Activated CD8-positive, alpha-beta T cell treated with anti-CD3 and anti-CD28 coated beads for 36 hours (primary cell): ENCODE data around the gene IGFBP6. TPM values are rescaled to one million over a fixed set of nuclear protein-coding genes. Genes with fewer than 3 reads are reported as not detected.
A peak's percentile ranks its signal among the peaks of the same experiment; 100 is the strongest.

Experiments used
- ATAC-seq: fragments of 200-7000 bp; cut with Tn5 transposase; one replicate; pipeline ENCODE4 v1.10.0; 2021; ENCODE audit warnings: mild to moderate bottlenecking, moderate library complexity
- CTCF ChIA-PET: fragments of 350-600 bp; sonication (Branson Sonifier 250); formaldehyde crosslinking; loops from one replicate; lab custom pipeline; 2021; ENCODE audit warnings: antibody characterized with exemption; lab: Charles Lee
- POLR2A ChIA-PET: fragments of 350-600 bp; sonication (Branson Sonifier 250); formaldehyde crosslinking; loops from one replicate; lab custom pipeline; 2021; ENCODE audit warnings: antibody characterized with exemption; lab: Charles Lee
- DNase-seq: peaks from one replicate; pipeline ENCODE4 v3.0.0-alpha.2; 2020
- H3K27ac Mint-ChIP-seq: one replicate; pipeline ENCODE4 v1.8.0; 2021; ENCODE audit warnings: mild to moderate bottlenecking, mixed read lengths
- H3K27me3 Mint-ChIP-seq: one replicate; pipeline ENCODE4 v1.8.0; 2021; ENCODE audit warnings: mixed read lengths
- H3K36me3 Mint-ChIP-seq: one replicate; pipeline ENCODE4 v1.8.0; 2021; ENCODE audit warnings: low read depth, mixed read lengths
- H3K4me1 Mint-ChIP-seq: one replicate; pipeline ENCODE4 v1.8.0; 2021; ENCODE audit warnings: low read depth, mixed read lengths
- H3K4me3 Mint-ChIP-seq: one replicate; pipeline ENCODE4 v1.8.0; 2021; ENCODE audit warnings: mild to moderate bottlenecking, moderate library complexity, mixed read lengths
- H3K9me3 Mint-ChIP-seq: one replicate; pipeline ENCODE4 v1.8.0; 2021; ENCODE audit warnings: mixed read lengths
- CTCF ChIP-seq: fragments of 200-600 bp; IDR thresholded peaks from one replicate; pipeline ENCODE4 v1.8.0; 2022; ENCODE audit warnings: antibody characterized with exemption, mild to moderate bottlenecking
- intact Hi-C: fragments of 100-400 bp; cut with micrococcal nuclease; formaldehyde crosslinking; loops from one replicate; pipeline ENCODE4 v1.10.0; 2022
- total RNA-seq, 2 experiments: library from RNA; stranded (reverse); gene quantifications; one replicate each; pipeline ENCODE4 v1.2.3, GENCODE V29; 2021

The IGFBP6 gene
- total RNA-seq, 2 experiments from 2014 or later = 2.0 to 2.3 TPM

- H3K27me3 Mint-ChIP-seq = no peaks in the 10 kb centered on the region
- no peak for TF ChIP-seq CTCF
- peaks cover 22% of the 10 kb centered on the region for H3K36me3 Mint-ChIP-seq
- H3K4me3 Mint-ChIP-seq = no peak overlapping the region
- H3K4me1 Mint-ChIP-seq = peaks cover 26% of the 10 kb centered on the region
- H3K27ac Mint-ChIP-seq = peak overlapping the region; percentile 22
- intact Hi-C loops = no loop called here
- CTCF ChIA-PET = interaction anchor here (1.3 to 12.1 kb wide), 3 partner anchors 16 to 26 kb away, joined by 4 to 553 read pairs (median 4); partner anchors contain the start of genes IGFBP6, SOAT2 and SPRYD3
- DNase-seq (no peak), ATAC-seq (no peak)
- no peaks in the 10 kb centered on the region for H3K9me3 Mint-ChIP-seq
- POLR2A ChIA-PET = interaction anchor here (1.2 kb wide), 1 partner anchor 20 kb away, joined by 3 read pairs; no protein-coding TSS in a partner anchor
Observed at GRCh38 chr12:53073881-53074280, 23.6 kb upstream of the IGFBP6 start.

DNA sequence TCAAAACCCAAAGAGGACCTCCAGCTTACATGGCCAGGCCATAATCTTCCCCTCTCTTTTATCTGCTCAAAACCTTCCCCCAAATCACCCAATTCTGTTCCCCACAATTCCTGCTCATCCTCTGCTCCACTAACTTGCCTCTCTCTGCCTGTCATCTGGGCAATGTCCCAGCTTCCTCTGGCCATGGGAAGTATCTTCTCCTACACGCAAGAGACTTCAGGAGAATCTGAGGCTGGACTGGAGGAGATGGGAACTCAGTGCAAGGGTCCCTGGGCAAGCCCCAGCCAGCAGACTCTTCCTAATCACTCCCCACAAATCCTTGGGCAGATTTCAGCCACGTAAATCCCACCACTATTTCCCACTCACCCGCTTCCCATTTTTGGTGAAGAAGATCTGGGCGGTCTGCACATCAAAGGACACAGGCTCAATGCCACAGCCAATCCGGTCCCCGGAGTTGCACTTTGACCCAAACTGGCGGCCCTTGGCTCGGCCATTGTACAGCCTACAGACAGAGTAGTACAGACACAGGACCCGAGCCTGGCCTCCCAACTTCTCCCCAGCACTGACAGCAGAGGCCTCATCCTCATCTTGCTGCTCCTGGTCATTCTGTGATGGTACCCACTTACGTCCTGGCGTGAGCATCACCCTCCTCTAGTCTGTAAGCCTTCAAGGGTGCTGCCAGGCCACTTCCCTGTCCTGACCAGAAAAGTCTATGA lies 23.0 kb upstream of the IGFBP6 start:
- H3K27ac Mint-ChIP-seq = peak overlapping the region; percentile 22
- ChIA-PET POLR2A (no interaction called here), CTCF (interaction anchor here (1.6 to 31.8 kb wide), 3 partner anchors 6 to 27 kb away, joined by 4 to 553 read pairs (median 553); partner anchors contain the start of genes IGFBP6, SOAT2 and SPRYD3)
- H3K4me3 Mint-ChIP-seq = no peak overlapping the region
- TF ChIP-seq CTCF = no peak
- no peaks in the 10 kb centered on the region for H3K9me3 Mint-ChIP-seq
- no peaks in the 10 kb centered on the region for H3K27me3 Mint-ChIP-seq
- peaks cover 22% of the 10 kb centered on the region for H3K36me3 Mint-ChIP-seq
- H3K4me1 Mint-ChIP-seq = peaks cover 25% of the 10 kb centered on the region
- DNase-seq (no peak), ATAC-seq (no peak)
- intact Hi-C loops = no loop called here

DNA sequence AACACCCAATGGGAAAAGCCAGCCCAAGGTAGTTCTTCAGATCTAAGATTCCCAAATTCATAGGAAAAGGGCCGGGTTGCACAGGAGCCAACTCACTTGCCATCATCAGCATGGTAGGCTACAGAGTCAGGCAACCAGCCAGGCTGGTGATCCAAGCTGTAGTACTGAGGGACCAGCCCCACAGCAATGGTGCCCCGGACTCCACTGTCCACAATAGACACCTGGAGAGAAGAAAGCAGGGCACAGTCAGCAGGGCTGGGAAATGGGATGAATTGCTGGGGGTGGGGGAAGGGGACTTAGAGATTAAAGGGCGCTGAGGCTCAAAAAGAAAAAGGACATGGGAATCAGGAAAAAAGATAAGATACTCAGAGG lies 22.5 kb upstream of the IGFBP6 start:
- no peaks in the 10 kb centered on the region for H3K27me3 Mint-ChIP-seq
- DNase-seq (no peak), ATAC-seq (no peak)
- H3K36me3 Mint-ChIP-seq = peaks cover 22% of the 10 kb centered on the region
- ChIA-PET POLR2A (no interaction called here), CTCF (interaction anchor here (0.7 to 31.8 kb wide), 2 partner anchors 6 to 24 kb away, joined by 3 to 553 read pairs; no protein-coding TSS in a partner anchor)
- intact Hi-C loops = no loop called here
- no peak for TF ChIP-seq CTCF
- H3K4me1 Mint-ChIP-seq = peaks cover 28% of the 10 kb centered on the region
- H3K9me3 Mint-ChIP-seq = no peaks in the 10 kb centered on the region
- H3K4me3 Mint-ChIP-seq = no peak overlapping the region
- no peak overlapping the region for H3K27ac Mint-ChIP-seq

DNA sequence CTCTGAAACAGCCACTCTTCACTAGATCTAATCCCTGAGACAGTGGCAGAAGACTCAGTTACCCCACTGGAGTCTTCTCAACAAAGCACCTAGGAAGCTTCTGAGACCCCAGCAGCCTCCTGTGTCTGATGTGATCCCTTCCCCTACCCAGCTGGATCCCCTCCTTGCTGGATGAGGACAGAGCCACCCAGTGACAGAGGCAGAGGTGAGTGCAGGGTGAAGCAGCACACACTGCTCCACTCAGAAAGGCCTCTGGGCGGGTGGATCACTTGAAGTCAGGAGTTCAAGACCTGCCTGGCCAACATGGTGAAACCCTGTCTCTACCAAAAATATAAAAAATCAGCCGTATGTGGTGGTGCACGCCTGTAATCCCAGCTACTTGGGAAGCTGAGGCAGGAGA lies 21.0 kb upstream of the IGFBP6 start:
- TF ChIP-seq CTCF = no peak
- ATAC-seq = no peak
- no peaks in the 10 kb centered on the region for H3K27me3 Mint-ChIP-seq
- H3K36me3 Mint-ChIP-seq = peaks cover 22% of the 10 kb centered on the region
- no peaks in the 10 kb centered on the region for H3K9me3 Mint-ChIP-seq
- peaks cover 33% of the 10 kb centered on the region for H3K4me1 Mint-ChIP-seq
- no peak for DNase-seq
- H3K27ac Mint-ChIP-seq = peak overlapping the region; percentile 3
- intact Hi-C loops = no loop called here
- no peak overlapping the region for H3K4me3 Mint-ChIP-seq
- ChIA-PET POLR2A (interaction anchor here (1.1 to 5.7 kb wide), 3 partner anchors 10 to 22 kb away, joined by 3 to 37 read pairs (median 15); partner anchors contain the start of gene IGFBP6), CTCF (interaction anchor here (11.7 to 31.8 kb wide), 2 partner anchors 8 to 24 kb away, joined by 124 to 553 read pairs; partner anchors contain the start of genes IGFBP6 and SOAT2)

GRCh38 chr12:53077030-53077429 lies 20.4 kb upstream of the IGFBP6 start:
- DNase-seq (no peak), ATAC-seq (no peak)
- ChIA-PET POLR2A (interaction anchor here (0.9 to 5.7 kb wide), 6 partner anchors 10 to 26 kb away, joined by 3 to 37 read pairs (median 7); partner anchors contain the start of genes IGFBP6 and SOAT2), CTCF (interaction anchor here (0.8 to 31.8 kb wide), 4 partner anchors 8 to 340 kb away, joined by 3 to 553 read pairs (median 64); partner anchors contain the start of genes IGFBP6 and SOAT2)
- Mint-ChIP-seq H3K4me3 (peak overlapping the region; percentile 83), H3K27ac (no peak overlapping the region), H3K9me3 (no peaks in the 10 kb centered on the region), H3K36me3 (peaks cover 20% of the 10 kb centered on the region), H3K27me3 (no peaks in the 10 kb centered on the region), H3K4me1 (peaks cover 33% of the 10 kb centered on the region)
- no peak for TF ChIP-seq CTCF
- intact Hi-C loops = no loop called here
